GM18502 (cell line): Measurements from ENCODE around the gene ATP2B2.

Source experiments
- ATAC-seq: cut with Tn5 transposase; IDR thresholded peaks from one replicate; pipeline ENCODE4 v1.9.1; 2021; ENCODE audit warnings: mild to moderate bottlenecking; ENCODE audit not compliant: unreplicated experiment, poor library complexity

Gene ATP2B2

GRCh38 chr3:10435850-10436249 is 69.5 kb downstream of the ATP2B2 start:
- ATAC-seq = no peak

DNA sequence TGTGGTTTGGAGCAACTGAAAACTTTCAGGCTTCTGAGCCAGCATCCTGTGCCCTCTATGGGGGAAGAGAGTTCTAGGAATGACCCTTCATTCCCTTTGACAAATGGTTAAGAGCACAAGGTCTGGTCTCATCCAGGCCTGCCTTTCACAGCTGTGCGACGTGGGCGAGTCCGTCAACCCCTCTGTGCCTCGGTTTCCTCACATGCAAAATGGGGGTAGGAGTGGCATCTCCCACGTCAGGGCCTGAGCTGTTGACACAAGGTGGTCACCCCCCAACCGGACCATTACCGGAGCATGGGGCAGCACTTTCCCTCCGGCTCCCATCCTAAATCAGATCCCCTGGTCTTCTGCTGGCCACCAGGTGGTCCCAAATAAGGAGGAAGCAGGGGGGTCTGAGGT is 70.4 kb downstream of the ATP2B2 start:
- no peak for ATAC-seq

DNA sequence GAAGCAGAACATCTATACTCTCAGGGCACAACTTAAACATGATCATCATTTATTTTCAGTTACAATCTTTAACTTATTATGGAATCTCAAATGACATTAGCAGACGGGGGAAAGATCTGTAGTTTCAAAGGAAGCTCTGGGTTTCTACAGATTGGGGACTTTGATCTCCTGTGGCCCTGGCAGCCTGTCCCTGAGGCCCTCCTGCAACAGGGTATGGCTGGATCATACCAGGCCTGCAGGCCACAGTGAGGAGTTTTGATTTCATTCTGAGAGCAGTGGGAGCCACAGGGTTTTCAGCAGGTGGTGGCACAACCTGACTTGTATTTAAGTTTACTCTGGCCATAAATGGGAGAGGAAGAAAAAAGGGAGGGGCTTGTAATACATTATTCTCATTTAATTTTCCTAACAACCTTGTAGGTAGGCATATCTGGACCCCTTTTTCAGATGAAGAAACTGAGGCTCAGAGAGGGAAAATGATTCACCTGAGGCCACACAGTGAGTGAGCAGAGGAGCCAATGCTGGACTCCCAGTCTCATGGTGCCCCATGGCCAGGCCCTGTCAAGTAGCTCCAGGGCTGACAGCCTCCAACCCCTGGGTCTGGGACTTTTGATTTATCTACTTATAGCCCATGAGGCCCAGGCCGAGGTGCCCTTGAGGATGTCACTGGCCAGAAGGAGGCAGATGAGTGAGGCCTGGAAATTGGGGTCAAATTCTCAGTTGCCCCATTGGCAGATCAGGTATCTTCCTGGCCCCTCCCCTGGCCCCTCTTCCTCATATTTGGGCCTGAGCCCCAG is 71.0 kb downstream of the ATP2B2 start:
- ATAC-seq = no peak

- ATAC-seq = no peak
These were observed 72.5 kb downstream of the ATP2B2 start for GRCh38 chr3:10432931-10433330.

DNA sequence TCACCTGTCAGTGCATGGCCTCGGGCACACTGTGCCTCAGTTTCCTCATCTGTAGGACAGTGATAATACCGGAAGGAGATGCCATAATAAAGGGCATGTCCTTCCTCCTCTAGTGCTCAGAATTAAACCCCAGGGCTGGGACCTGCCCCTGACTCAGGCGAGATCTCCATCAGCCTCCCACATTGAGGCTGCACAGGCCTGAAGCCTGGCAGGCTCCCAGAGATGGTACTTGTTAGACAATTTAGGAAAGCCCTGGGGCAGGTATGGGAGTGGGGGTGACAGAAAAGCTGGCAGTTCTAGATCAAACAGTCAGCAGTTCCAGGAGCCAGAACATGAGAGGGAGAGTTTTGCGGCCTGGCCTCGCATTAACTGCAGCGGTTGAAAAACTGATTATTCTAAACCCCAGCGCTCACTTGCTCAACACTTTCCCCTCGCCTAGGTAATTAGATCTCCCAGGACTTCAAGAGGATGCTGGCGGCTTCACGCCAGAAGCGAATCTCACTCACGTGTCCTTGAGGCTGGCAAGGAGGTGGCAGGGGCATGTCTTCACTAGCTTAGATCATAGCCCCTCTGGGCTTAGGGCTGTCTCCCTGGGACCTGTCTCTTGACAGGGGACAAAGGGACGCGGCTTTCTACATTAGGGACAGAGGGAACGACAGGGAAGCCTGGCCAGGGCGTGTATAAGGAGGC is 73.1 kb downstream of the ATP2B2 start:
- no peak for ATAC-seq

DNA sequence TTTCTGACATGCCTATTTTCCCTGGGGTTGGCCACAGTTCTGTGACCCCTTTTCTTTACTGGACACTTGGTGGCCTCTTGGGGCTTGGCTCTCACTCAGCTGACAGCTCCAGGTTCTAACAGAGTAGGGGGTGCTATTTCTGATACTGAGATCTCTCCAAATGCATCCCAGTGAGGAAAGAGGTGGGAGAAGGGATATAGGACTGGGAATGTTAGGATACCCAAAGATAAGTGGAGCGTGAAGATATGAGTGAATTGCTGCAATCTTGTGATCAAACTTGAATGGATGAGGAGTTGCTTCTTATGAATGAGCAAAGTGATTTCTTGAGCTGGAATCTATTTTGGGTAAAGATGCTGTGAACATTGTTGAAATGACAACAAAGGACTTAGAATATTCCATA is 74.6 kb downstream of the ATP2B2 start:
- no peak for ATAC-seq

DNA sequence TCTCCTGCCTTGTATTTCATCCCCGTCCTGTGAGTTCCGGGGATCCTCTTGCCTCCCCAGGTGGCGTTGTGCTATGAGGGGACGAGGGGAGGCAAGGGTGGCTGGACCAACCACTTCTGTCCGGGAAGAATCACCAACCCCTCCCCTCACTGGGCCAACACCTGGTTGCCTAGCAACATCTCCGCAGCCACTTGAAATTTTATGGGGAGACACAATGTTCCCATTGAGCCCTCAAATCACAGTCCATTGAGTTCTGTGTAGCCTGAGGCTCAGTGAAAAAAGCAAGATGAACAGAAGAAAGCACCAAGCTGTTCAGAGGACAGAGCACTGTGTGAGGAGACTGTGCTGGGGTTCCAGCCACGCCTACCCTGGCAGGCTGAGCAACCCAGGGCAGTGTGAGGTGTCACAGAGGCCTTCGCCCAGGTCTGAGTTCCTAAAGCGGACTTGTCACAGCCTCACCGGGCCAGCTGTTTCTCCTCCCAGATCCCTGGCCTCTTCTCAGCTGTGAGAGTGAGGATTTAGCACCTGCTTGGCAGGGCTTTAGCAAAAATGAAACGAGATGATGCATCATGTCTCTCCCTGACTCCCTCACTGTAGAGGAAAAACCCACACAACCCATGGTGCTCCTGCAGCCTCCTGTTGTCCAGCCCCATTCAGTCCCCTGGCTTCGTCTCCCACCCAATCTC is 76.8 kb downstream of the ATP2B2 start:
- no peak for ATAC-seq

GRCh38 chr3:10426346-10427220 is 78.8 kb downstream of the ATP2B2 start:
- no peak for ATAC-seq

- ATAC-seq = no peak
These were observed 82.1 kb downstream of the ATP2B2 start for GRCh38 chr3:10423171-10423882.

- ATAC-seq = no peak
These were observed 83.4 kb downstream of the ATP2B2 start for GRCh38 chr3:10421996-10422395.

- no peak for ATAC-seq
These were observed 84.5 kb downstream of the ATP2B2 start for GRCh38 chr3:10420745-10421475.

DNA sequence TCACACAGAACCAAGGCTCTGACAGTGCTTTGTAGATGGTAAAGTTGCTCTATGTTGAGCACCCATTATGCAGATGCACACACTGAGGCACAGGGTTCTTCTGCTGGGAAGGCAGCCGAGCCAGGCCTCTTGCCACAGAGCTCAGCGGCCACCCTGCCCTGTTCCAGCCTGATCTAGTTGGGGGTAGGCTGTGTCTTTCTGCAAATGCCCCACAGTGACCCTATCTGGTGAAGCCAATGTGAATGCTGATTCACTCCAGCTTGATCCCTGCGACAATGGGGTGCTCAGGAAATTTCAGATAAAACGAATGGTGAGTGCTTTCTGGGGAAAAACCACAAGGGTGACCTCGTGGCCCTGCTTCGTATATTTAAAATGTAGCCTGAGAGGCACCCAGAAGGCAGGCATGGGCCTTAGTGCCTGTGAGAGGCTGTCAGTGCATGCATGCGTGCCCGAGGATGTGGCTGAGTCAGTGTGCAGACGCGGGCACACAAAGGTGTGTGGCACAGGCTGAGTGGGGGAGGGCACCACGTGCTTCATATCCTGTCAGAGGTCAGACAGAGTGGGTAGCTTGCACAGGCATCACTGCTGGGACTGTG is 85.7 kb downstream of the ATP2B2 start:
- no peak for ATAC-seq

DNA sequence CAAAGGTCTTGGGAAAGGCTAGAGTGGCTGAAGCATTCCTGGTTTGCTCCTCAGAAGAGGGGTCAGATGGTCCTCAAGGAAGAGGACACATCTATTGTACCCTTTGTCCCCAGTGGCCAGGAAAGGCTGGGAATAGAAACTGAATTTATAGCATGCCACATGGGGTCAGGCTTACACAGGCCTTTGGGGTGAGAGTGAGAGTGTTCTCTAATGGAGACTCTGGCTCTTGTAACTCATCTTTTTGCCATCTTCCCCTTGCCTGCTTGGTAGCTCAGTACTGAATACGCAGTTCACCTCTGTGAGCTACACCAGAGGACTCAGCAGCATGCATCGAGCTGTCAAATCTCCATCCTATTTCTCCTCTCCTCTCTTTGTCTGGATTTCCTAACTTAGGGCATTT is 87.5 kb downstream of the ATP2B2 start:
- ATAC-seq = no peak

DNA sequence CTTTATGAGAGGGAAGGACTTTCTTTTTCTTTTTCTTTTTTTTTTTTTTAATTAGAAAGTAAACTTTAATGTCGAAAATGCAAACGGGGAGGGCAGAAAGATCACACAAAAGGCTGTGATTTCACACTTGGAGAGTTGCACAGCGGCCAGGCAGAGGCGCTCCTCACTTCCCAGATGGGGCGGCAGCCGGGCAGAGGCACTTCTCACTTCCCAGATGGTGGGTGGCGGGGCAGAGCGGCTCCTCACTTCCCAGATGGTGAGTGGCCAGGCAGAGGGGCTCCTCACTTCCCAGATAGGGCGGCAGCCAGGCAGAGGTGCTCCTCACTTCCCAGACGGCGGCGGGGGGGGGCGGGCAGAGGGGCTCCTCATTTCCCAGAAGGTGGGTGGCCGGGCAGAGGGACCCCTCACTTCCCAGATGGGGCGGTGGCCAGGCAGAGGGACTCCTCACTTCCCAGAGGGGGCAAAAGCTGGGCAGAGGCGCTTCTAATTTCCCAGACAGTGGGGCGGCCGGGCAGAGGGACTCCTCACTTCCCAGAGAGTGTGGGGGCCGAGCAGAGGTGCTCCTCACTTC is 88.6 kb downstream of the ATP2B2 start:
- no peak for ATAC-seq

DNA sequence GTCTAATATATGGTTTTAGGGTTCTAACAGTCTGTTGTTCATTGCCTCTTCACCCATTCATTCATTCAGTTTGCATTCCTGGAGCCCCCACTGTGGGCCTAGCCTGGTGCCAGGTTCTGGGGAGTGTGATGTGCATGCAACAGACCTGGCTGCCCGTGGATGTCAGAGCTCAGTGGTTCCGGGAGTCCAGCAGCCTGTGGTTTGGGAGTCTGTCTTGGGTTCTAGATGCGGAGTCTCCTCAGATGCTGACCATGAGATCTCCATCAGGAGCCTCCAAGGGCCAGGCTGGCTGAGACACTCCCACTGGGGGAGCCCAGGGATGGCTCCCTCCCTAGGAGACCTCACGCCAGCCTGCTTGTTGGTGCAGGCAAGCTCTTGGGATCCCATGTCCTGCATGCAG is 92.3 kb downstream of the ATP2B2 start:
- no peak for ATAC-seq

GRCh38 chr3:10411598-10412332 is 93.6 kb downstream of the ATP2B2 start:
- ATAC-seq = no peak

GRCh38 chr3:10410383-10411002 is 94.9 kb downstream of the ATP2B2 start:
- no peak for ATAC-seq
